ENCODE data around the gene PLLP.
"Not testable (repeated sequence)": the region's sequence is repeated elsewhere in the genome, so short reads cannot be mapped to it uniquely, and the experiment has no call there.

PLLP gene

DNA sequence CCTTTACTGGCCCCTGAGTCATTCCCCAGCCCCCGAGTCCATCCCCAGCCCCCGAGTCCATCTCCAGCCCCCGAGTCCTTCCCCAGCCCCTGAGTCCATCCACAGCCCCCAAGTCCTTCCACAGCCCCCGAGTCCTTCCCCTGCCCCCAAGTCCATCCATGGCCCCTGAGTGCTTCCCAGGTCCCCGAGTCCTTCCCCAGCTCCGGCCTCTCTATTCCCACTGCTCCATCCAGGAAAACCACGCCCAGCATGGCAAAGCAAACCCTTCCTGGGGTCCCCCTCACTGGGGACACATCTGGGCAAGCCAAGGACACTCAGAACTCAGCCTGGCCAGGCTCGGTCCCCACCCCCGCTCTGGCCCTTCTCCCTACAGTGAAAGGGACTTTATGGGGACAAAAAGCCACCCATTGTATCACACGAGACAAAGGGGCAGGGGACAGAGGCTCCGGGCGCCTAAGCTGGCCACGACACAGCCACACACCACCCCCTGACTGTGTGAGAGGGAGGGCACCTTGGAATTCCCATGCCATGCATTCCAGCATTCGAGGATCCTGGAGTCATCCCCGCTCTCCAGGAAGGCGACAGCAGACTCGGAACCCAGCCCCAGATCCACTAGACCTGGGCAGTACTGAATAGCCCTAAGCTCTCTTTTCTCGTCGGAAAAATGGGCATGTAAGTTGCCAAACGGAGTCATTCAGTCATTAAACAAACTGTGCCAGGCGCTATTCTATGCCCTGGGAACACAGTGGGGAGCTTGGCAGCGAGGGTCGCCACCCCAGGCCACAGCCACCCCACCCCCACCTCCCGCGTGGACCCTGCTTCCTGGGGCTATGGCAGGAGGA lies 14.0 kb downstream of the PLLP start:
- peak overlapping the region; percentile 98 for H3K27ac ChIP-seq
- DNase-seq (ENCODE audit: low spot score) = no peak
- TF ChIP-seq, protein P1, sequence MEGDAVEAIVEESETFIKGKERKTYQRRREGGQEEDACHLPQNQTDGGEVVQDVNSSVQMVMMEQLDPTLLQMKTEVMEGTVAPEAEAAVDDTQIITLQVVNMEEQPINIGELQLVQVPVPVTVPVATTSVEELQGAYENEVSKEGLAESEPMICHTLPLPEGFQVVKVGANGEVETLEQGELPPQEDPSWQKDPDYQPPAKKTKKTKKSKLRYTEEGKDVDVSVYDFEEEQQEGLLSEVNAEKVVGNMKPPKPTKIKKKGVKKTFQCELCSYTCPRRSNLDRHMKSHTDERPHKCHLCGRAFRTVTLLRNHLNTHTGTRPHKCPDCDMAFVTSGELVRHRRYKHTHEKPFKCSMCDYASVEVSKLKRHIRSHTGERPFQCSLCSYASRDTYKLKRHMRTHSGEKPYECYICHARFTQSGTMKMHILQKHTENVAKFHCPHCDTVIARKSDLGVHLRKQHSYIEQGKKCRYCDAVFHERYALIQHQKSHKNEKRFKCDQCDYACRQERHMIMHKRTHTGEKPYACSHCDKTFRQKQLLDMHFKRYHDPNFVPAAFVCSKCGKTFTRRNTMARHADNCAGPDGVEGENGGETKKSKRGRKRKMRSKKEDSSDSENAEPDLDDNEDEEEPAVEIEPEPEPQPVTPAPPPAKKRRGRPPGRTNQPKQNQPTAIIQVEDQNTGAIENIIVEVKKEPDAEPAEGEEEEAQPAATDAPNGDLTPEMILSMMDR (conservative IDR thresholded peaks at IDR 0.05; ENCODE audit: low read depth) = no peak
- POLR2A ChIA-PET (ENCODE audit: low non-redundant PET) = no interaction called here
- CTCF ChIA-PET = no interaction called here

DNA sequence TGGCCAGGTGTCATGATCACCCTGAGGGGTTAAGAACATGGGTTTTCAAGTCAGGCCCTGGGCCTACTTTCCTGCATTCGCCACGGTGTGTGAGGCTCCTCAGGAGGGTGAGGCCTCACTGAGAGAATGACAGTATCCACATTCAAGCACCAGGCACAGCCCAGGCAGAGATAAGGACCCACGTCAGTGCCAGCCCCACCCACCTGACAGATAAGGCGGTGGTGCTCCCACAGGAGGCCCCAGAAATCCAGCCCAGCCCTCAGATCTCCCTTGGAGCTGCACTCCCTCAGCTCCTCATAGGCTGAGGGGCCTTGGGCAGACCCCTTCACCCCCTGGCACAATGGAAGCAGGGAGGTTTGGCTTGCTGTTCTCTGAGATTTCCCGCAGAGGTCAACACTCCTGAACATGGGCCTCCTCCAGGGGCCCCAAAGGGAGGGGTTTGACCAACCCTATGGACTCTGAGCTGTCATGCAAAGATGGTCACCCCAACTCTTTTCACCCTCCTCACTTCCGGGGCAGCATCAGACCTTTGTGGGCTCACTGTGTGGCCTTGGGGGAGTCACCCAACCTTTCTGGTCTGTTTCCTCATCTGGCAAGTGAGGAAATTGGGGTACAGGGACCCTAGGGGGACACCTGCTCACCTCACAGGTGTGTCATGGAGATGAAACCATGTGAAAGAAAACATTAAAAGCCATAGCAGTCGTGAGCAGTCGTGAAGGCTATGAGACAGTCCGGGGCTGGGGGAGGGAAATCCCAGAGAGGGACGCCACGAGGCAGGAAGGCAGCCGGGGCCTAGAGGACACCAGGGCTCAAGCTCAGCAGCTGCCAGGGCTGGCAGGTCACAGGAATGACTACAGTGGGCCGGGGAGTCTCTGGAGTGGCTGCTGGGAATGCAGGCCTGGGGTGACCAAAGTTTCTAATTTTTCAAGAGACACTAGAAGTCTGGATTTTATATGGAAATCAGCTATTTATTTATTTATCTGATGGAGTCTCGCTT lies 15.4 kb downstream of the PLLP start:
- TF ChIP-seq, protein P1 (conservative IDR thresholded peaks at IDR 0.05; ENCODE audit: low read depth) = no peak

DNA sequence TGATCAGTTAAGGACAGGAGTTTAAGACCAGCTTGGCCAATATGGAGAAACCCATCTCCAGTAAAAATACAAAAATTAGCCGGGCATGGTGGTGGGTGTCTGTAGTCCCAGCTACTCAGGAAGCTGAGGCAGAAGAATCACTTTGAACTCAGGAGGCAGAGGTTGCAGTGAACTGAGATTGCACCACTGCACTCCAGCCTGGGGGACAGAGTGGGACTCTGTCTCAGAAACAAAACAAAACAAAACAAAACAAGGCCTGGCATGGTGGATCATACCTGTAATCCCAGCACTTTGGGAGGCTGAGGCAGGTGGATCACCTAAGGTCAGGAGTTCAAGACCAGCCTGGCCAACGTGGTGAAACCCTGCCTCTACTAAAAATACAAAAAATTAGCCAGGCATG lies 17.1 kb downstream of the PLLP start:
- POLR2A ChIA-PET (ENCODE audit: low non-redundant PET); DNase-seq (ENCODE audit: low spot score): not testable (repeated sequence)
- H3K27ac ChIP-seq = peak overlapping the region; percentile 98
- CTCF ChIA-PET = interaction anchor here (0.6 kb wide), 1 partner anchor 35 kb away, joined by 3 read pairs; no protein-coding TSS in a partner anchor

More for the DNA sequence above, 15.4 kb downstream of the PLLP start:
- CTCF ChIA-PET = interaction anchor here (0.7 to 0.8 kb wide), 2 partner anchors 13 to 18 kb away, joined by 3 read pairs; no protein-coding TSS in a partner anchor
- DNase-seq (ENCODE audit: low spot score) = no peak
- POLR2A ChIA-PET (ENCODE audit: low non-redundant PET) = no interaction called here
- peak overlapping the region; percentile 98 for H3K27ac ChIP-seq

DNA sequence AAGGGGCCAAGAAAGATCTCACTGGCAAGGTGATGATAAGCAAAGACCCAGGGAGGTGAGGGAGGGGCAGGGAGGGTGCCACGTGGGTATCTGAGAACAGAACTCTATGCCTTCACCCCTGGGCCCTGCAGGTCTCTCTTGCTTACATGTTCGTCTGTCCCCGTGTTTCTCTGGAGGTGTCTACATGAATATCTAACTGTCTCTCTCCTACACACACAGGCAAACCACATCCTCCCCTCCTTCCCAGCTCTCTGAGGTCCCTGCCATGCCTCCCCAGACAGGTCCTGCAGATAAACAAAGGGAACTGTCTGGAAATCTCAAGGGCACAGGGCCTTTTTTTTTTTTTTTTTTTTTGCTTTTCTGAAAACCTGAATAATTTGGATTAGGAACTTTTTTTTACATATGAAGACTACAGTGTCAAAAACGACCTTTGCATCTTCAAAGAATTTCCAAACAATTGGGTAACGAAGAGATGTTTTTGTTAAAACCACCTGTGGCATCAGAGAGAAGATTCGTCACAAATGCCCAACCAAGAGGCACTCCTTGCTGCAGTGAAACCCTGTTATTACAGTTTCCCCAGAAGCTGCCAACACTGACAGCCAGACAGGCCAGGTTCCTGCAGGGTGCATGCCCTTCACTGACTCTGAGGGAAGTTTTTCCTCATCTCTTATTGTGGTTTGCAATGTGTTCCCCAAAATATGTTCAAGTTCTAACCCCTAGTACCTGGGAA lies 17.8 kb downstream of the PLLP start:
- TF ChIP-seq, protein P1 (conservative IDR thresholded peaks at IDR 0.05; ENCODE audit: low read depth) = no peak
- POLR2A ChIA-PET (ENCODE audit: low non-redundant PET) = interaction anchor here (0.5 kb wide), 1 partner anchor 23 kb away, joined by 3 read pairs; no protein-coding TSS in a partner anchor
- CTCF ChIA-PET = interaction anchor here (0.6 kb wide), 1 partner anchor 36 kb away, joined by 3 read pairs; no protein-coding TSS in a partner anchor
- H3K27ac ChIP-seq = peak overlapping the region; percentile 98
- DNase-seq (ENCODE audit: low spot score) = peak; percentile 26

DNA sequence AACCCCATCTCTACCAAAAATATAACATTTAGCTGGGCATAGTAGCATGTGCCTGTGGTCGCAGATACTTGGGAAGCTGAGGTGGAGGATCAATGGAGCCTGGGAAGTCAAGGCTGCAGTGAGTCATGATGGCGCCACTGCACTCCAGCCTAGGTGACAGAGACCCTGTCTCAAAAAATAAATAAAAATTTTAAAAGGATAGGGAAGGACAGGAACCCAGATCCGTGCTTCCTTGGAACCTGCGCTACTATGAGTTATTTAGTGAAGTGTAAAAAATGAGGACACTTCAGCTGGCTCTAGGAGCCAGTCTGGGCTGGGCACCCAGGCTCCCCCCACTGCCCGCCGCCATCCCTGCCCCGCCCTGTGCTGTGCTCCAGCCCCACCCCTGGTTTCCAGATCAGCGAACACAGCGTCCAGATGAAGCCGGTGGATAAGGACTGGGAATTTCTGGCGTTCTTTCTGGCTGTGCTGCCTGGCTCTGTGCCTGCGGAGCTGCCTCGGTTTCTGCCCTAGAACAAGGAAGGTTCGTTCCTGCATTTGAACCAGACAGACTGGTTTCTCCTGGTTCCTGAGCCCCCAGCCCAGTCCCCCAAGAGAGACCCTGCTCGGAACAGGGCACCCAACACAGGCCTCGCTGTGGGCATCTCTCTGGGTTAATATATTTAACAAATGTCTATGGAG lies 18.5 kb downstream of the PLLP start:
- peak overlapping the region; percentile 98 for H3K27ac ChIP-seq
- TF ChIP-seq, protein P1 (conservative IDR thresholded peaks at IDR 0.05; ENCODE audit: low read depth) = no peak
- CTCF ChIA-PET = no interaction called here
- POLR2A ChIA-PET (ENCODE audit: low non-redundant PET) = interaction anchor here (0.5 kb wide), 1 partner anchor 23 kb away, joined by 3 read pairs; no protein-coding TSS in a partner anchor
- DNase-seq (ENCODE audit: low spot score) = peak; percentile 81

DNA sequence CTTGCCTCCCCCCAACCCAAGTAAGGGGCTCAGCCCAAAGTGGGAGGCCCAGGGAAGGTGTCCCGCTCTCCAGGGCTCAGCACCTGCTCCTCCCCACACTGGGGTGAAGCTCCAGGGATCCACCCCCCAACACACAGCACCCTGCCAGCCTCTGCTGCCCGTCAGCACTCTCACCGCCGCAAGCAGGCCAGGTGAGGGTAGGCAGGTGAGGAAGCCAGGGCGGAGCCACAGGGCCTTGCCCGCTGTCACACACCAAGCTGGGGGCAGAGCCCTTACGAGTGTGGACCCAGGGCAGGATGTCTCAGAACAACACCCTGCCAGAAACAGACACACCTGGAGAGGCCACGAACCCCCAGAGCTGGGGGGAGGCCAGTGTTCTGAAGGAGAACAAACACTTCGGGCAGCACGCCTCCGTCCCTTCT lies 19.5 kb downstream of the PLLP start:
- CTCF ChIA-PET = no interaction called here
- POLR2A ChIA-PET (ENCODE audit: low non-redundant PET) = no interaction called here
- no peak for DNase-seq (ENCODE audit: low spot score)
- H3K27ac ChIP-seq = peak overlapping the region; percentile 98
- TF ChIP-seq, protein P1 (conservative IDR thresholded peaks at IDR 0.05; ENCODE audit: low read depth) = no peak

Measured in RWPE1 (cell line).